Lower lobe of right lung (tissue), 2 donors: ENCODE results near the gene RNF38. TPM values are rescaled to one million over a fixed set of nuclear protein-coding genes. Genes with fewer than 3 reads are reported as not detected.
"Not testable (repeated sequence)": the region's sequence is repeated elsewhere in the genome, so short reads cannot be mapped to it uniquely, and the experiment has no call there.

ENCODE experiments used
- ATAC-seq, 2 donors: fragments of 200-7000 bp; cut with Tn5 transposase; one replicate each; pipeline ENCODE4 v1.9.1; 2020 to 2022; ENCODE audit warnings: mild to moderate bottlenecking in 2 of 2, moderate library complexity in 2 of 2
- DNase-seq: peaks from one replicate; pipeline ENCODE4 v3.0.0-alpha.2; 2020
- H3K27ac ChIP-seq: fragments of 200-600 bp; one replicate; pipeline ENCODE4 v1.8.0; 2022
- H3K27me3 ChIP-seq: fragments of 200-600 bp; one replicate; pipeline ENCODE4 v1.8.0; 2022; ENCODE audit warnings: low read depth
- H3K36me3 ChIP-seq: fragments of 200-600 bp; one replicate; pipeline ENCODE4 v1.8.0; 2022; ENCODE audit warnings: mild to moderate bottlenecking
- H3K4me1 ChIP-seq: fragments of 200-600 bp; one replicate; pipeline ENCODE4 v1.8.0; 2022
- H3K4me3 ChIP-seq: fragments of 200-600 bp; one replicate; pipeline ENCODE4 v1.8.0; 2022; ENCODE audit warnings: mild to moderate bottlenecking
- H3K9me3 ChIP-seq: fragments of 200-600 bp; one replicate; pipeline ENCODE4 v1.8.0; 2022
- CTCF ChIP-seq: fragments of 200-600 bp; IDR thresholded peaks from one replicate; pipeline ENCODE4 v1.8.0; 2022; ENCODE audit warnings: antibody characterized with exemption, mild to moderate bottlenecking
- intact Hi-C: fragments of 100-400 bp; cut with DNase I; formaldehyde crosslinking; loops from one replicate; pipeline ENCODE4 v1.11.0; 2022
- long read RNA-seq: library from polyadenylated mRNA; unstranded; transcript quantifications from one replicate; pipeline ENCODE4 v2.0.0, GENCODE V29; 2021
- total RNA-seq: library from RNA; stranded (reverse); fragmentation: NEBNext Ultra II Directional; extraction: Animal tissue kit (Norgen Biotek cat#: 25700); gene quantifications from one replicate; pipeline ENCODE4 v1.2.1, GENCODE V29; 2021
- donor health status: DM: no; HTN: yes; CAD: no; lungs with severe emphysema.

RNF38 gene
- total RNA-seq: 48.9 TPM
- long read RNA-seq, partial matches to known transcripts: 2 of 11 reads
- long read RNA-seq, other reads (novel, unspliced or antisense): 9 of 11 reads

DNA sequence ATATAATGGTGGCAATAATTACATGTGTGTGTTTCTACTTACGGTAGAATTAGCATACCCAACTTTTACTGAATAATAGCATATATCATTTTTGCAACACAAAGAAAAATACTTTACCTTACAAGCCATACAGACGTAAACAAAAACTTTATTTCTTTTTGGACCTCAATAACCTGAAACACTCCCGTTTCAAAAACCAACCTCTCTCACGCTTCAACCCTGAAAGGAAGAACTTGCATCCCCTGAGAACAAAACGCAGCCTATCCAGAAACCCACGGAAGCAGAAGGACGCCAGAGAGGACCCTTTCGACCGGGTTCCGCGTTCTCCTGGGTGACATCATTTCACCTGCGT is at the start of gene RNF38:
RNF38 (minus strand) TSS at position 290 of the 352 bp plus-strand sequence; CDS start at position 129, 161 bp downstream.
- H3K27ac ChIP-seq: peak within 1 kb of the TSS; percentile 95
- no peaks in the 10 kb centered on the region for H3K36me3 ChIP-seq
- H3K27me3 ChIP-seq: no peaks in the 10 kb centered on the region
- H3K4me3 ChIP-seq: peak within 1 kb of the TSS; percentile 73
- DNase-seq (no peak), ATAC-seq (no peak)
- no peaks in the 10 kb centered on the region for H3K9me3 ChIP-seq
- intact Hi-C loops: no loop called here
- no peak for TF ChIP-seq CTCF
- peaks cover 46% of the 10 kb centered on the region for H3K4me1 ChIP-seq

DNA sequence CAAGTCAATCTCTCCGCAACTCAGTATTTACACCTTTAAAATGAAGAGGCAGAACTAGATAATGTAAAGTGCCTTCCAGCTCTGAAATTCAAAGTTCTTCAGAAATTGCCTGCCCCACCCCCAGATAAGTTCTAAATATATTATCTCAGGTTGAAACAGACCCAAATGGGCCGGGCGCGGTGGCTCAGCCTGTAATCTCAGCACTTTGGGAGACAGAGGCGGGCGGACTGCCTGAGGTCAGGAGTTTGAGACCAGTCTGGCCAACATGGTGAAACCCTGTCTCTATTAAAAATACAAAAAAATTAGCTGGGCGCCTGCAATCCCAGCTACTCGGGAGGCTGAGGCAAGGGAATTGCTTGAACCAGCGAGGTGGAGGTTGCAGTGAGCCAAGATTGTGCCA is 48.5 kb upstream of the RNF38 start:
- intact Hi-C loops, ATAC-seq: not testable (repeated sequence)

DNA sequence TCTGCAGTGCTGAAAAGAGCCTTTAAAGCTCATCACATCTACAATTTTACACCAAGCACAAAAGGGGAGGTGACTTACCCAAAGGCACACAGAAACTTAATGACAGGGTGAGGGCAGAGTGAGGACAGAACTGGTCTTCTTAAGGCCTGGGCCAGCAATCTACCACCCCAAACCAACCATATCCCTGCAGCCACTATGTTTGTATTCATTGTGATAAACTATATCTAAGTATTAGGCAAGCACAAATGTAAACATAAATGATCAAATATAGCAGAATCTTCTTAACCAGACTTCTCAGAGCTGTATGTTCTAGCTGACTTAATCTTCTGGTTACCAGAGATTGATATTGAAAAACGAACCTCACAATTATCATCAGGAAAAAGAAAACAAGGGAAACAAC is 47.9 kb upstream of the RNF38 start:
- no peak for TF ChIP-seq CTCF
- Histone ChIP-seq H3K4me3 (no peak overlapping the region), H3K36me3 (no peaks in the 10 kb centered on the region), H3K4me1 (peaks cover 3% of the 10 kb centered on the region), H3K9me3 (no peaks in the 10 kb centered on the region), H3K27ac (no peak overlapping the region), H3K27me3 (no peaks in the 10 kb centered on the region)
- DNase-seq (no peak), ATAC-seq (no peak)
- intact Hi-C loops: no loop called here

More for the DNA sequence above, 48.5 kb upstream of the RNF38 start:
- not testable (repeated sequence) for H3K4me1 ChIP-seq, H3K27me3 ChIP-seq, DNase-seq, H3K27ac ChIP-seq, H3K36me3 ChIP-seq, H3K4me3 ChIP-seq, H3K9me3 ChIP-seq

- H3K27me3 ChIP-seq, intact Hi-C loops, DNase-seq, ATAC-seq, H3K4me3 ChIP-seq, H3K9me3 ChIP-seq, H3K27ac ChIP-seq, H3K36me3 ChIP-seq, H3K4me1 ChIP-seq: not testable (repeated sequence)
These were observed 46.6 kb upstream of the RNF38 start for GRCh38 chr9:36446678-36447077.

- Histone ChIP-seq H3K27ac (no peak overlapping the region), H3K36me3 (no peaks in the 10 kb centered on the region), H3K27me3 (no peaks in the 10 kb centered on the region), H3K9me3 (no peaks in the 10 kb centered on the region), H3K4me3 (no peak overlapping the region), H3K4me1 (peaks cover 3% of the 10 kb centered on the region)
- ATAC-seq (peak; percentile 28 to 48), DNase-seq (no peak)
- intact Hi-C loops: no loop called here
- TF ChIP-seq CTCF: no peak
These were observed 45.8 kb upstream of the RNF38 start for GRCh38 chr9:36445800-36446361.

- ATAC-seq: no peak
- intact Hi-C loops: no loop called here
- no peak for DNase-seq
- Histone ChIP-seq H3K4me3 (no peak overlapping the region), H3K9me3 (no peaks in the 10 kb centered on the region), H3K27ac (no peak overlapping the region), H3K4me1 (peaks cover 3% of the 10 kb centered on the region), H3K27me3 (no peaks in the 10 kb centered on the region), H3K36me3 (no peaks in the 10 kb centered on the region)
- no peak for TF ChIP-seq CTCF
These were observed 44.1 kb upstream of the RNF38 start for GRCh38 chr9:36444203-36444602.
